ENCODE results near the gene SH3BGRL2.

SH3BGRL2 gene

DNA sequence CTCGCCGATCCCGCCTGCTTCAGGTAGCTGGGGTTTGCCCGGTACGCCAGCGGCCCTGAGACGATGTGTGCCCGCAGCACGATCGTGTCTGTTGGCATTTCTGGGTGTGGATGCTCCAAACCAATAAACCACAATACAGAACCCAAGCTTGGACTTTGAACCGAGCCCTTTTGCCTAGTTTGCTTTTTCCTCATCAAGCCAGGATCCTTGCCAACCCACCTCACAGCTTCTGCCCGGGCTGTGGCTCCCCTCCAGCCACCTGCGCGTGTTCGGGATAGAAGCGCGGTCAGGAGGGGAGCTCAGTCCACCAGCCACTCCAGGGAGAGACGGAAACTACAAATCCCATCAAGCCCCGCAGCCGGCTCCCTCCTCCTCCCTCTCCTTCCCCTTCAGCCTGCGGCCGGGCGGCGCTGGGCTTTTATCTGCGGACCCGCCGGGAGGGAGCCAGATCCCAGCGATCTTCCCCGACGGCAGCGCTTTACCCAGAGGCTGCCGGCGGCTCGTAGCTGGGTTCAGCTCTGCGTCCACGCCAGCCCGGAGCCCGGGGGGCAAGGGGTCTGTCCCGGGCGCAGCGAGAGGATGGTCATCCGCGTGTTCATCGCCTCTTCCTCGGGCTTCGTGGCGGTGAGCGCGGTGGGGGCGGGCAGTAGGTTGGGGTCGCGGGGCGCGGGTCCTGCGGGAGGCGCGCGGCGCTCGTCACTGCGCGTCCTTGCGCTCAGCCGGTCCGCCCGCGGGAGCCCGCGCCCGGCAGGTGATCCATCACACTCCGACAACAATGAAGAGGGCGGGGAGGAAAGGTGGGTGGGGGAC lies at the start of gene SH3BGRL2:
Gene SH3BGRL2, plus strand, starts transcription at position 447 of the 810 bp plus-strand sequence. Its CDS starts 133 bp downstream, at position 580.
- TF ChIP-seq, protein P1, sequence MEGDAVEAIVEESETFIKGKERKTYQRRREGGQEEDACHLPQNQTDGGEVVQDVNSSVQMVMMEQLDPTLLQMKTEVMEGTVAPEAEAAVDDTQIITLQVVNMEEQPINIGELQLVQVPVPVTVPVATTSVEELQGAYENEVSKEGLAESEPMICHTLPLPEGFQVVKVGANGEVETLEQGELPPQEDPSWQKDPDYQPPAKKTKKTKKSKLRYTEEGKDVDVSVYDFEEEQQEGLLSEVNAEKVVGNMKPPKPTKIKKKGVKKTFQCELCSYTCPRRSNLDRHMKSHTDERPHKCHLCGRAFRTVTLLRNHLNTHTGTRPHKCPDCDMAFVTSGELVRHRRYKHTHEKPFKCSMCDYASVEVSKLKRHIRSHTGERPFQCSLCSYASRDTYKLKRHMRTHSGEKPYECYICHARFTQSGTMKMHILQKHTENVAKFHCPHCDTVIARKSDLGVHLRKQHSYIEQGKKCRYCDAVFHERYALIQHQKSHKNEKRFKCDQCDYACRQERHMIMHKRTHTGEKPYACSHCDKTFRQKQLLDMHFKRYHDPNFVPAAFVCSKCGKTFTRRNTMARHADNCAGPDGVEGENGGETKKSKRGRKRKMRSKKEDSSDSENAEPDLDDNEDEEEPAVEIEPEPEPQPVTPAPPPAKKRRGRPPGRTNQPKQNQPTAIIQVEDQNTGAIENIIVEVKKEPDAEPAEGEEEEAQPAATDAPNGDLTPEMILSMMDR (IDR thresholded peaks at IDR 0.05; ENCODE audit: extremely low read depth, missing control alignments): no peak
- peak; percentile 78 for DNase-seq (ENCODE audit: low spot score)

DNA sequence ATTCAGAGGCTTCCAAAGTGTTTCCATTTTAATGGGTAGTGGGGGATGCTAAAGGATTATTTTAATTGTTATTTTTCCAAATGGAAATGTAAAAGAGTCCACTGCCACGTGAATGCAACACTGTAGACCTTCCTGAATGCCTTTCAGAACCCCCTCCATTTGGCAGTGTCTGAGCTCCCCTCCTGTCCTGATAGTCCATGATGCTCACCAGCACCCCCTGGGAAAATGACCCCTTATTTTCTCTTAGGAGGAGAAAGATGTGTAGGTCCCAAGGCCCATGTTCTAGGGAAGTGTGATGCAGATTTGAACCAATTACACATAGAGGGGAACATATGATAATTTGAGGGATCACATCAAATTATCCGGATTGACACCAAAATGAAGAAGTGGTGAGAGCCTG lies 46.8 kb upstream of the SH3BGRL2 start:
- TF ChIP-seq, protein P1 (IDR thresholded peaks at IDR 0.05; ENCODE audit: extremely low read depth, missing control alignments): no peak
- DNase-seq (ENCODE audit: low spot score): no peak

DNA sequence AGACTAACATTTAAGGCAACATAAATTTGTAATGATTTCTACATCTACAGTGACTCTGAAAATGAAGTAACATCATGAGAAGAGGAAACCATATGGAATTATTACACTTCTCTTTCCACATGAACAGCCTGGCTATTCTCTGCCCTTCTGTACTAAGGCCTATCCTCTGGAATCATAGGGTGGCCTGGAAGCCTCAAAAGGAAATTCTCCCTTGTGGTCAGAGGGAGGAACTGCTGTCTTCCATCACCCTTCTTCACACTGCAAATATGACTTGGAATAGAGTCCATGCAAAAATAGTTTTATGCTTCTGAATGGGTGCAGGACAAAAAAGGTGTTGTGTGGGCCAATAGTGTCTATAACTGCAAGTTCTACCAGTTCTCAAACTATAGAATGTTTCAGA lies 44.6 kb upstream of the SH3BGRL2 start:
- TF ChIP-seq, protein P1 (IDR thresholded peaks at IDR 0.05; ENCODE audit: extremely low read depth, missing control alignments): no peak
- DNase-seq (ENCODE audit: low spot score): no peak

DNA sequence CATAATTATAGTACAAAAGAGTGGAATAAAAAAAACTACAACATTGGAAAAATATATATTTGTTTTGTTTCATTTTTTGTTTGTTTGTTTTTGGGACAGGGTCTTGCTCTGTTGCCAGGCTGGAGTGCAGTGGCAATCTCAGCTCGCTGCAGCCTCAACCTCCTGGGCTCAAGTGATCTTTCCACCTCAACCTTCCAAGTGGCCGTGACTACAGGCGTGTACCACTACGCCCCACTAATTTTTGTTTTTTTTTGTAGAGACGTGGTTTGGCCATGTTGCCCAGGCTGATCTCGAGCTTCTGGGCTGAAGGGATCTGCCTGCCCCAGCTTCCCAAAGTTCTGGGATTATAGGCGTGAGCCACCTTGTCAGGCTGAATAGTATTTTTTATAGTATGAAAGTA lies 41.4 kb upstream of the SH3BGRL2 start:
- TF ChIP-seq, protein P1 (IDR thresholded peaks at IDR 0.05; ENCODE audit: extremely low read depth, missing control alignments): no peak
- no peak for DNase-seq (ENCODE audit: low spot score)

DNA sequence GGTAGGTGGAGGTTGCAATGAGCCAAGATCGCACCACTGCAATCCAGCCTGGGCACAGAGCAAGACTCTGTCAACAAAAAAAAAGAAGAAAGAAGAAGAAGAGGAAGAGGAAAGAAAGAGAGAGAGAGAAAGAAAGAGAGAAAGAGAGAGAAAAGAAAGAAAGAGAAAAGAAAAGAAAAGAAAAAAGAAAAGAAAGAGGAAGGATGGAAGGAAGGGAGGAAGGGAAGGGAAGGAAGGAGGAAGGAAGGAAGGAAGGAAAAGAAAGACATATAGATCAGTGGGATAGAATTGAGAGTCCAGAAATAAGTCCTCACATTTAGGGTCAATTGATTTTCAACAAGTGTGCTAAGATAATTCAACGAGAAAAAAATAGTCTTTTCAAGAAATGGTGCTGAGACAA lies 34.0 kb upstream of the SH3BGRL2 start:
- TF ChIP-seq, protein P1 (IDR thresholded peaks at IDR 0.05; ENCODE audit: extremely low read depth, missing control alignments): no peak
- no peak for DNase-seq (ENCODE audit: low spot score)

DNA sequence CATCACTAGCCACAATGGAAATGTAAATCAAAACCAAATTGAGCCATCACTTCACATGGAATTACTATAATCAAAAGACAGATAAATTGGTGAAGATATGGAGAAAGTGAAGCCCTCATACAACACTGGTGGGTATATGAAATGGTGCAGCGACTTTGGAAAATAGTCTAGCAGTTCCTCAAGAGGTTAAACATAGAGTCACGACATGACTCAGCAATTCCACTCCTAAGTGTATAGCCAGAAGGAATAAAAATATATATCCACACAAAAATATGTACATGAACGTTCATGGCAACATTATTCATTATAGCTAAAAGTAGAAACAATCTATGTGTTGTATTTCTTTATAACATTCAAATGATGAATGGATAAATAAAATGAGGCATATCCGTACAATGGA lies 33.1 kb upstream of the SH3BGRL2 start:
- no peak for DNase-seq (ENCODE audit: low spot score)
- TF ChIP-seq, protein P1 (IDR thresholded peaks at IDR 0.05; ENCODE audit: extremely low read depth, missing control alignments): no peak

DNA sequence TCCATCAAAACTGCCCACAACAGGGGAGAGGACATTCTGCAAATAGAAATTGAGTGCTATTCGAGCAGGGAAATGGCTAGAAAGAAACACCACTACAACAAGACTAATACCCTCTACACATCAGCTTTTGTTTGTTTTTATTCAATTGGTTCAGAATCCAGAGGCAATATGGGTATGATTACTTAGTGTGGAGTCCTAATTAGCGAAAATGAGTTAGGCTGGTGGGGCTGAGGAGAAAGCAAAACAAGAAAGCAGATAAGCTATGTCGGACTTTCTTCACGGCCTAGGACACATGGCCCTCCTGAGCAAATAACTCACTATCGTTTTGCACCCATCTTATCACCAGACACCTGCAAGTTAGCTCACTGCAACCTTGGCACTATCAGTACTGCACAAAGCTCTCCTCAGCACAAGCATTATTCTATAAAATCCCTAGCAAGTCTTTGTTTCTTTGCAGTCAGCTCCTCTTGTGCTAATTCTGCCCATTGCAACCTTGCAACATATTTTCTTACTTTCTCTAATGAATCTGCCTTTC lies 31.3 kb upstream of the SH3BGRL2 start:
- TF ChIP-seq, protein P1 (IDR thresholded peaks at IDR 0.05; ENCODE audit: extremely low read depth, missing control alignments): no peak
- DNase-seq (ENCODE audit: low spot score): no peak
